ENCODE results near the gene PPP4R2. TPM values are rescaled to one million over a fixed set of nuclear protein-coding genes. Genes with fewer than 3 reads are reported as not detected.
"Not testable (repeated sequence)": the region's sequence is repeated elsewhere in the genome, so short reads cannot be mapped to it uniquely, and the experiment has no call there.

PPP4R2 gene
- total and polyA plus RNA-seq, 5 experiments from 2014 or later = 28.3 to 65.1 (median 46.1) TPM

GRCh38 chr3:73061416-73061815, 64.8 kb downstream of the PPP4R2 start, which contains the start of gene EBLN2:
Gene EBLN2 (plus strand): TSS chr3:73061659. CDS start chr3:73062082, 423 bp downstream.
- H3K4me1 Mint-ChIP-seq = peaks cover 0 to 6% (median 2%) of the 10 kb centered on the region in 4 donors
- peak within 1 kb of the TSS in 3 of 10 donors; percentile 7 to 39 (median 10) for H3K27ac Mint-ChIP-seq
- H3K36me3 Mint-ChIP-seq = peaks cover 0 to 74% (median 15%) of the 10 kb centered on the region in 3 donors
- H3K27me3 Mint-ChIP-seq = no peaks in the 10 kb centered on the region
- H3K4me3 Mint-ChIP-seq = no peak within 1 kb of the TSS
- ATAC-seq (no peak), DNase-seq (no peak)
- no peaks in the 10 kb centered on the region for H3K9me3 Mint-ChIP-seq
- POLR2A ChIA-PET = no interaction called here

- H3K4me3 Mint-ChIP-seq, POLR2A ChIA-PET, H3K9me3 Mint-ChIP-seq, ATAC-seq, H3K4me1 Mint-ChIP-seq, H3K27me3 Mint-ChIP-seq, DNase-seq: not testable (repeated sequence)
- peaks cover 0 to 55% (median 15%) of the 10 kb centered on the region in 3 donors for H3K36me3 Mint-ChIP-seq
- H3K27ac Mint-ChIP-seq = peak overlapping the region in 1 of 10 donors; percentile 19
These were observed 69.6 kb downstream of the PPP4R2 start for GRCh38 chr3:73066243-73066642.

- POLR2A ChIA-PET = no interaction called here
- H3K36me3 Mint-ChIP-seq = peaks cover 0 to 39% (median 11%) of the 10 kb centered on the region in 3 donors
- H3K9me3 Mint-ChIP-seq = no peaks in the 10 kb centered on the region
- no peak for DNase-seq
- H3K27ac Mint-ChIP-seq = no peak overlapping the region
- no peak overlapping the region for H3K4me3 Mint-ChIP-seq
- H3K27me3 Mint-ChIP-seq = no peaks in the 10 kb centered on the region
- no peak for ATAC-seq
- peaks cover 6 to 17% (median 15%) of the 10 kb centered on the region in 4 donors for H3K4me1 Mint-ChIP-seq
These were observed 71.8 kb downstream of the PPP4R2 start for GRCh38 chr3:73068419-73068818.

- ATAC-seq (no peak), DNase-seq (no peak)
- Mint-ChIP-seq H3K4me3 (no peak overlapping the region), H3K4me1 (peaks cover 6 to 17% (median 16%) of the 10 kb centered on the region in 4 donors), H3K9me3 (no peaks in the 10 kb centered on the region), H3K27ac (peak overlapping the region in 1 of 10 donors; percentile 59), H3K36me3 (peaks cover 0 to 33% (median 10%) of the 10 kb centered on the region in 3 donors), H3K27me3 (no peaks in the 10 kb centered on the region)
- POLR2A ChIA-PET = no interaction called here
These were observed 72.6 kb downstream of the PPP4R2 start for GRCh38 chr3:73069187-73069586.

GRCh38 chr3:73069775-73070444, 73.3 kb downstream of the PPP4R2 start:
- no peaks in the 10 kb centered on the region for H3K9me3 Mint-ChIP-seq

GRCh38 chr3:73070675-73071575, 74.3 kb downstream of the PPP4R2 start:
- Mint-ChIP-seq H3K36me3 (peaks cover 0 to 15% (median 0%) of the 10 kb centered on the region in 3 donors), H3K4me1 (peaks cover 6 to 20% (median 17%) of the 10 kb centered on the region in 4 donors), H3K9me3 (no peaks in the 10 kb centered on the region), H3K27me3 (no peaks in the 10 kb centered on the region), H3K27ac (peak overlapping the region in 4 of 10 donors; percentile 0 to 43 (median 28)), H3K4me3 (no peak overlapping the region)
- POLR2A ChIA-PET = no interaction called here
- no peak for ATAC-seq
- no peak for DNase-seq

More at GRCh38 chr3:73069775-73070444, 73.3 kb downstream of the PPP4R2 start:
- Mint-ChIP-seq H3K27ac (no peak overlapping the region), H3K36me3 (peaks cover 0 to 25% (median 5%) of the 10 kb centered on the region in 3 donors), H3K4me3 (no peak overlapping the region), H3K27me3 (no peaks in the 10 kb centered on the region), H3K4me1 (peaks cover 6 to 20% (median 17%) of the 10 kb centered on the region in 4 donors)
- ATAC-seq = no peak
- POLR2A ChIA-PET = no interaction called here
- no peak for DNase-seq

- Mint-ChIP-seq H3K9me3 (no peaks in the 10 kb centered on the region), H3K27me3 (no peaks in the 10 kb centered on the region), H3K36me3 (peaks cover 0 to 9% (median 0%) of the 10 kb centered on the region in 3 donors), H3K4me1 (peaks cover 6 to 20% (median 17%) of the 10 kb centered on the region in 4 donors), H3K4me3 (no peak overlapping the region), H3K27ac (peak overlapping the region in 2 of 10 donors; percentile 40 to 46)
- ATAC-seq = no peak
- no peak for DNase-seq
- POLR2A ChIA-PET = no interaction called here
These were observed 75.3 kb downstream of the PPP4R2 start for GRCh38 chr3:73071952-73072351.

- no peak overlapping the region for H3K27ac Mint-ChIP-seq
These were observed 76.0 kb downstream of the PPP4R2 start for GRCh38 chr3:73072634-73073033.

GRCh38 chr3:73073091-73073707, 76.6 kb downstream of the PPP4R2 start:
- ATAC-seq (no peak), DNase-seq (no peak)
- H3K4me3 Mint-ChIP-seq = no peak overlapping the region
- no peaks in the 10 kb centered on the region for H3K27me3 Mint-ChIP-seq
- no peaks in the 10 kb centered on the region for H3K9me3 Mint-ChIP-seq
- H3K4me1 Mint-ChIP-seq = peaks cover 6 to 20% (median 17%) of the 10 kb centered on the region in 4 donors
- H3K36me3 Mint-ChIP-seq = peaks cover 0 to 2% (median 0%) of the 10 kb centered on the region in 3 donors
- peak overlapping the region in 2 of 10 donors; percentile 17 to 74 for H3K27ac Mint-ChIP-seq
- POLR2A ChIA-PET = no interaction called here

More at GRCh38 chr3:73072634-73073033, 76.0 kb downstream of the PPP4R2 start:
- Mint-ChIP-seq H3K4me1 (peaks cover 6 to 20% (median 17%) of the 10 kb centered on the region in 4 donors), H3K9me3 (no peaks in the 10 kb centered on the region), H3K36me3 (peaks cover 0 to 6% (median 0%) of the 10 kb centered on the region in 3 donors), H3K4me3 (no peak overlapping the region), H3K27me3 (no peaks in the 10 kb centered on the region)
- POLR2A ChIA-PET = no interaction called here
- ATAC-seq = no peak
- no peak for DNase-seq

- no peak overlapping the region for H3K4me3 Mint-ChIP-seq
- H3K4me1 Mint-ChIP-seq = peaks cover 6 to 20% (median 17%) of the 10 kb centered on the region in 4 donors
- no peak overlapping the region for H3K27ac Mint-ChIP-seq
- H3K36me3 Mint-ChIP-seq = peaks cover 0 to 2% (median 0%) of the 10 kb centered on the region in 3 donors
- DNase-seq = no peak
- POLR2A ChIA-PET = no interaction called here
- ATAC-seq = no peak
- H3K27me3 Mint-ChIP-seq = no peaks in the 10 kb centered on the region
- H3K9me3 Mint-ChIP-seq = no peaks in the 10 kb centered on the region
These were observed 78.2 kb downstream of the PPP4R2 start for GRCh38 chr3:73074781-73075180.

GRCh38 chr3:73080216-73080966, 83.8 kb downstream of the PPP4R2 start:
- Mint-ChIP-seq H3K9me3 (no peaks in the 10 kb centered on the region), H3K4me1 (no peaks in the 10 kb centered on the region), H3K4me3 (no peak overlapping the region), H3K27ac (no peak overlapping the region), H3K27me3 (no peaks in the 10 kb centered on the region), H3K36me3 (peaks cover 0 to 2% (median 0%) of the 10 kb centered on the region in 3 donors)
- POLR2A ChIA-PET = no interaction called here
- ATAC-seq = no peak
- DNase-seq = no peak

GRCh38 chr3:73081140-73081539, 84.5 kb downstream of the PPP4R2 start:
- DNase-seq (no peak), ATAC-seq (no peak)
- no peaks in the 10 kb centered on the region for H3K27me3 Mint-ChIP-seq
- no peak overlapping the region for H3K4me3 Mint-ChIP-seq
- no peaks in the 10 kb centered on the region for H3K9me3 Mint-ChIP-seq
- POLR2A ChIA-PET = no interaction called here
- no peak overlapping the region for H3K27ac Mint-ChIP-seq
- peaks cover 2 to 3% (median 3%) of the 10 kb centered on the region in 4 donors for H3K4me1 Mint-ChIP-seq
- peaks cover 0 to 2% (median 0%) of the 10 kb centered on the region in 3 donors for H3K36me3 Mint-ChIP-seq
